OCI-LY7 (cell line): ENCODE results near the gene SLC6A6.

Experiments used
- CTCF ChIP-seq: fragments of 200-600 bp; sonication (generic); conservative IDR thresholded peaks from 2 replicates; pipeline ENCODE4 v1.5.1; 2014; ENCODE audit warnings: mild to moderate bottlenecking, antibody characterized with exemption, low read length, moderate library complexity, mixed read lengths
- EZH2phosphoT487 ChIP-seq: fragments of 200-600 bp; sonication (generic); IDR thresholded peaks from 2 replicates; pipeline ENCODE4 v1.6.1; 2018; ENCODE audit warnings: low read depth, borderline replicate concordance, mild to moderate bottlenecking, mixed run types, antibody characterized with exemption, low read length, moderate library complexity, mixed read lengths

DNA sequence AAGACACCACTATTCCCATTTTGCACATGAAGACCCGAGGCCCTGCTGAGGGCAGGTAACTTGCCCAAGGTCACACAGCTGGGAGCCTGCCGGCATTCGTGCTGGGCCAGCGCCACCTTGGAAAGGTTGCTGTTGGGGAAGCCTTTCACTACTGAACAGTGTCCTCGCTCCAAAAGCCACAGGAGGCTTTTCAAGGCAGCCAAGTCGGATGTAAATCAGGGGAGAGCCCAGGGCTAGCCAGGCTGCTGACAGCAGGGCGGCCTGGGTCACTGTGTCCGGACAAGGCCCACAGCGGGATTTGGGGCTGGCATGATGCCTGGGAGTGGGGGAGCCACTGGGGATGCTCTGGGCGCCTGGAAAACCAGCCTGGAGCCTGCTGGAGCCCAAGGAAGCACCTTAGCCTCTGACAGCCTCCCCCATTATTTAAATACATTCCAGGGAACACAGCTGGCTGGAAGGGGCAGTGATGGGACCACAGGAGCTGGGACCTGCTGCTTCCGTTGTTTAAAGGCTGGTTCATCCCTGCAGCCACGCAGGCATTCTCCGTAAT, 10.5 kb downstream of the SLC6A6 start:
- TF ChIP-seq CTCF (no peak), EZH2phosphoT487 (no peak)
